Measurements from ENCODE around the gene MYO1G. TPM values are rescaled to one million over a fixed set of nuclear protein-coding genes. Genes with fewer than 3 reads are reported as not detected.

MYO1G gene
- total RNA-seq, 1 experiment from 2014 or later: 0.46 TPM

GRCh38 chr7:44936322-44936721 is 42.5 kb downstream of the MYO1G start:
- no peaks in the 10 kb centered on the region; the same call in 1 of the 2 replicates for H3K27me3 Mint-ChIP-seq (ENCODE audit: low read depth)
- CTCF ChIA-PET: interaction anchor here (1.4 kb wide), 1 partner anchor 37 kb away, joined by 4 read pairs; no protein-coding TSS in a partner anchor
- POLR2A ChIA-PET: no interaction called here
- no peak overlapping the region for H3K4me3 Mint-ChIP-seq
- no peaks in the 10 kb centered on the region for H3K36me3 Mint-ChIP-seq
- H3K9me3 Mint-ChIP-seq: no peaks in the 10 kb centered on the region
- peaks cover 6% of the 10 kb centered on the region for H3K4me1 Mint-ChIP-seq
- DNase-seq (ENCODE audit: low spot score) (no peak), ATAC-seq (no peak)
- H3K27ac Mint-ChIP-seq: no peak overlapping the region
- TF ChIP-seq KAT7 (CRISPR knock-in tag; IDR thresholded peaks at IDR 0.05; ENCODE audit: borderline replicate concordance) (no peak), USF1 (CRISPR knock-in tag; IDR thresholded peaks at IDR 0.05) (no peak), USF2 (CRISPR knock-in tag; IDR thresholded peaks at IDR 0.05) (no peak), ERG (CRISPR knock-in tag; IDR thresholded peaks at IDR 0.05) (no peak), AR (CRISPR knock-in tag; IDR thresholded peaks at IDR 0.05) (no peak), CREB1 (CRISPR knock-in tag; IDR thresholded peaks at IDR 0.05) (no peak), TEAD1 (CRISPR knock-in tag; IDR thresholded peaks at IDR 0.05) (no peak)

GRCh38 chr7:44935583-44935982 is 43.2 kb downstream of the MYO1G start:
- H3K4me3 Mint-ChIP-seq: no peak overlapping the region
- no peaks in the 10 kb centered on the region for H3K9me3 Mint-ChIP-seq
- CTCF ChIA-PET: interaction anchor here (1.4 to 1.6 kb wide), 2 partner anchors 38 kb away, joined by 3 to 4 read pairs; no protein-coding TSS in a partner anchor
- DNase-seq (ENCODE audit: low spot score) (no peak), ATAC-seq (no peak)
- H3K36me3 Mint-ChIP-seq: no peaks in the 10 kb centered on the region
- POLR2A ChIA-PET: no interaction called here
- H3K27ac Mint-ChIP-seq: no peak overlapping the region
- peaks cover 6% of the 10 kb centered on the region for H3K4me1 Mint-ChIP-seq
- no peaks in the 10 kb centered on the region; the same call in 1 of the 2 replicates for H3K27me3 Mint-ChIP-seq (ENCODE audit: low read depth)
- TF ChIP-seq CTCF (IDR thresholded peaks at IDR 0.05) (no peak), CDX4 (CRISPR knock-in tag; IDR thresholded peaks at IDR 0.05; ENCODE audit: borderline replicate concordance) (no peak), PREB (CRISPR knock-in tag; IDR thresholded peaks at IDR 0.05; ENCODE audit: borderline replicate concordance) (no peak), FOXK1 (CRISPR knock-in tag; IDR thresholded peaks at IDR 0.05) (no peak), ZNF423 (CRISPR knock-in tag; IDR thresholded peaks at IDR 0.05) (no peak), ZNF317 (CRISPR knock-in tag; IDR thresholded peaks at IDR 0.05; ENCODE audit: borderline replicate concordance, low read depth) (no peak), ZNF425 (CRISPR knock-in tag; conservative IDR thresholded peaks at IDR 0.05) (no peak), GRHL2 (CRISPR knock-in tag; IDR thresholded peaks at IDR 0.05; ENCODE audit: insufficient replicate concordance, severe bottlenecking) (no peak), E2F4 (CRISPR knock-in tag; IDR thresholded peaks at IDR 0.05; ENCODE audit: borderline replicate concordance, low read depth) (no peak), MAX (CRISPR knock-in tag; IDR thresholded peaks at IDR 0.05) (no peak), OVOL2 (CRISPR knock-in tag; IDR thresholded peaks at IDR 0.05; ENCODE audit: borderline replicate concordance) (no peak), NFE2L1 (CRISPR knock-in tag; IDR thresholded peaks at IDR 0.05) (no peak), FOXP1 (CRISPR knock-in tag; IDR thresholded peaks at IDR 0.05; ENCODE audit: borderline replicate concordance) (no peak), JAZF1 (CRISPR knock-in tag; IDR thresholded peaks at IDR 0.05) (no peak)
